PFSK-1 (cell line): Measurements from ENCODE around the gene STAT1.

ENCODE experiments used
- FOXP2 ChIP-seq: optimal IDR thresholded peaks from 2 replicates; pipeline ENCODE3; 2011; ENCODE audit warnings: borderline replicate concordance, control low read depth, inconsistent platforms; ENCODE audit not compliant: insufficient read depth; ENCODE audit errors: extremely low read length, extremely low read depth
- POLR2AphosphoS5 ChIP-seq: IDR thresholded peaks from 2 replicates; pipeline ENCODE4 v1.6.1; 2012; ENCODE audit warnings: low read depth, mild to moderate bottlenecking, control low read depth, low read length, moderate library complexity
- SIN3A ChIP-seq: IDR thresholded peaks from 2 replicates; pipeline ENCODE4 v1.6.1; 2012; ENCODE audit warnings: mild to moderate bottlenecking, low read length, moderate library complexity, borderline replicate concordance; ENCODE audit not compliant: insufficient read depth
- TAF1 ChIP-seq: IDR thresholded peaks from 2 replicates; pipeline ENCODE4 v1.6.1; 2012; ENCODE audit warnings: low read length, control low read depth, borderline replicate concordance; ENCODE audit not compliant: insufficient read depth
- TF ChIP-seq, protein P1 (sequence below), 2 experiments: IDR thresholded peaks; 2 replicates each; pipeline versions ENCODE4 v1.6.1 to v1.8.0; 2011 to 2012; ENCODE audit warnings: low read depth in 2 of 2, low read length in 2 of 2, control low read depth in 1 of 2, inconsistent platforms in 1 of 2, mild to moderate bottlenecking in 1 of 2, moderate library complexity in 1 of 2; ENCODE audit not compliant: insufficient read depth in 1 of 2

Gene STAT1

DNA sequence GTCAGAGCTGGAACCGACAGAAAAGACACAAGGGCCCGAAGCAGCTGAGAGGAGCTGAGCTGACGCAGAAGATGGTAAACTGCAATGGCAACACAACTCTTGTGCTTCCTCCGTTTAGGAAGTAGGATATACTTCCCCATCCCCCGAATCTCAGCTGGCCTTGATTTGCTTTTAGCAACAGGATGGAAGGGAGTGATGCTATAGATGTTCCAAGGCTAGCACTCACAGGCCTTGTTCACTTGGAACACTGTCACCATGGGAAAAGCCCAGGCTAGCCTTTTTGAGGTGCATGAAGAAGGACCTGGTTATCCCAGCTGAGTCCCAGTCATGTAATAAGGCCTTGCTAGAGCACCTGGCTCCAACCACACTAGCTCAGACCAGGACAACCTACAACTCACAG lies 26.0 kb downstream of the STAT1 start:
- no peak for TF ChIP-seq TAF1
- no peak for TF ChIP-seq POLR2AphosphoS5
- TF ChIP-seq, protein P1, sequence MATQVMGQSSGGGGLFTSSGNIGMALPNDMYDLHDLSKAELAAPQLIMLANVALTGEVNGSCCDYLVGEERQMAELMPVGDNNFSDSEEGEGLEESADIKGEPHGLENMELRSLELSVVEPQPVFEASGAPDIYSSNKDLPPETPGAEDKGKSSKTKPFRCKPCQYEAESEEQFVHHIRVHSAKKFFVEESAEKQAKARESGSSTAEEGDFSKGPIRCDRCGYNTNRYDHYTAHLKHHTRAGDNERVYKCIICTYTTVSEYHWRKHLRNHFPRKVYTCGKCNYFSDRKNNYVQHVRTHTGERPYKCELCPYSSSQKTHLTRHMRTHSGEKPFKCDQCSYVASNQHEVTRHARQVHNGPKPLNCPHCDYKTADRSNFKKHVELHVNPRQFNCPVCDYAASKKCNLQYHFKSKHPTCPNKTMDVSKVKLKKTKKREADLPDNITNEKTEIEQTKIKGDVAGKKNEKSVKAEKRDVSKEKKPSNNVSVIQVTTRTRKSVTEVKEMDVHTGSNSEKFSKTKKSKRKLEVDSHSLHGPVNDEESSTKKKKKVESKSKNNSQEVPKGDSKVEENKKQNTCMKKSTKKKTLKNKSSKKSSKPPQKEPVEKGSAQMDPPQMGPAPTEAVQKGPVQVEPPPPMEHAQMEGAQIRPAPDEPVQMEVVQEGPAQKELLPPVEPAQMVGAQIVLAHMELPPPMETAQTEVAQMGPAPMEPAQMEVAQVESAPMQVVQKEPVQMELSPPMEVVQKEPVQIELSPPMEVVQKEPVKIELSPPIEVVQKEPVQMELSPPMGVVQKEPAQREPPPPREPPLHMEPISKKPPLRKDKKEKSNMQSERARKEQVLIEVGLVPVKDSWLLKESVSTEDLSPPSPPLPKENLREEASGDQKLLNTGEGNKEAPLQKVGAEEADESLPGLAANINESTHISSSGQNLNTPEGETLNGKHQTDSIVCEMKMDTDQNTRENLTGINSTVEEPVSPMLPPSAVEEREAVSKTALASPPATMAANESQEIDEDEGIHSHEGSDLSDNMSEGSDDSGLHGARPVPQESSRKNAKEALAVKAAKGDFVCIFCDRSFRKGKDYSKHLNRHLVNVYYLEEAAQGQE (IDR thresholded peaks at IDR 0.05; ENCODE audit: insufficient read depth in 1 of 2, low read depth in 2 of 2, low read length in 2 of 2), result no peak

DNA sequence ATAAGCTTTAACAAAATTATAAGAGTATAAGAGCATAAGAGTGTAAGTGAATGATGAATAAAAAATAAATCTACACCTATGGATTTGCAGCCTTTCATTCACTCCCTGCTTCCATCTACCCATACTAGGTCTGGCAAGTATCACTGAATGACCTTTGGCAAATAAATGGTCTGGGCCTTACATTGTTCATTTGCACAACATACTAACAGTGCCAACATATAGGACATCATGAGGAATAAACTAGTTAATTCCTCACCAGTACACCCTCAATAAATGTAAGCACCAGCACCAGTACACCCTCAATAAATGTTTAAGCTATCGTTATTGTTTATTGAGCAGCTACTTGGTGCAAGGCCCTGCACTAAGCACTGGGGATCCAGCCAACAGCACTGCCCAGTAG lies 26.9 kb downstream of the STAT1 start:
- TF ChIP-seq, protein P1 (IDR thresholded peaks at IDR 0.05; ENCODE audit: insufficient read depth in 1 of 2, low read depth in 2 of 2, low read length in 2 of 2), result no peak
- no peak for TF ChIP-seq SIN3A
- no peak for TF ChIP-seq POLR2AphosphoS5
- no peak for TF ChIP-seq FOXP2
- TF ChIP-seq TAF1, result no peak

DNA sequence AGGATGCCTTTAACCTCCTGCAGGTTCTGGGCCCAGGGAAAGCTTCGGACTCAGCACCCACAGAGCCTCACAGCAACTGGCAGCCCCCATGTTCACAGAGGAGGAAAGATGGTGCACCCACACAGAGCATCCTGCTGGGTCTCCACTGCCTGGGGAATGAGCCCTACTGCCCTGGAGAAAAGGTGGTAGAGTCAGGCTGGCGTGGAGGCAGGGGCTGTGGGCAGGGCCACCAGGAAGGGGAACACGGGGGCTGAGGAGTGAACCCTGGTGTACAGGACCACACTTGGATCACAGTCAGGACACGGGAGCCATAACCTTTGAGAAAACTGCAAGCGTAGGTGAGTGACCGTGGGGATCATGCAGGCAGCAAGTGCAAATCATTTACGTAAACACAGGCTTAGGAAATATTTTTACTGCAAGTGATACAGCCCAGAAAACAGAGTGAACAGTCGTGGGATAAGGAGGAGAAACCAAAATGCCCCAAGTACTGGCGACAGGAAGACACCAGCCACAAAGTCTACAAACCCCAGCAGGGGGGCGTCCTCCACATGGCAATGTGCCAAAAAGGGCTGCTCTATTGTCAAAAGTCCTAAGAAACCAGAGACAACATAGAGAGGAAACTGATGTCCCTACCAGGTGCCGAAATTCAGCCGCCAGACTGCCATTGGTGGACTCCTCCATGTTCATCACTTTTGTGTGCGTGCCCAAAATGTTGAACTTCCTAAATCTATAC lies 27.6 kb downstream of the STAT1 start:
- TF ChIP-seq, protein P1 (IDR thresholded peaks at IDR 0.05; ENCODE audit: insufficient read depth in 1 of 2, low read depth in 2 of 2, low read length in 2 of 2), result no peak
- TF ChIP-seq POLR2AphosphoS5, result no peak
- TF ChIP-seq SIN3A, result no peak
- TF ChIP-seq TAF1, result no peak
- TF ChIP-seq FOXP2, result no peak

DNA sequence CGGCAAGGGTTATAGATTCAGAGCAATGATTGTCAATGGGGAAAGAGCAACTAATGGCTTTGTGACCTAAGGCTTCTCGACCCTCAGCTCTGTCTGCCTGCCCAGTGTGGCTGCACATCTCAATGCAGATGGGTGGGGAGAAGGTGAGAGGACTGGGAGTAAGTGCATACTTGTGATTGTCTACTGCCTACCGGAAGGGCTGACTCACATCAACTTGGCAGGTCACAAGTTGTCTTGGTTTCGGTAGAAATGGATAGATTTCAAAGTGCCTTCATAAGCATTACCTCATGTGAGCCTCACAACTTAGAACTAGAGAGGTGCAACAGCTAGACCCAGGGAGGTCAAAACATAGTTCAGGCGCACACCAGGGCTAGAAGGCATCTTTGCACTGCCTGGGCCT lies 29.4 kb downstream of the STAT1 start:
- TF ChIP-seq, protein P1 (IDR thresholded peaks at IDR 0.05; ENCODE audit: insufficient read depth in 1 of 2, low read depth in 2 of 2, low read length in 2 of 2), result no peak
- TF ChIP-seq POLR2AphosphoS5 (no peak), TAF1 (no peak), SIN3A (no peak), FOXP2 (no peak)

DNA sequence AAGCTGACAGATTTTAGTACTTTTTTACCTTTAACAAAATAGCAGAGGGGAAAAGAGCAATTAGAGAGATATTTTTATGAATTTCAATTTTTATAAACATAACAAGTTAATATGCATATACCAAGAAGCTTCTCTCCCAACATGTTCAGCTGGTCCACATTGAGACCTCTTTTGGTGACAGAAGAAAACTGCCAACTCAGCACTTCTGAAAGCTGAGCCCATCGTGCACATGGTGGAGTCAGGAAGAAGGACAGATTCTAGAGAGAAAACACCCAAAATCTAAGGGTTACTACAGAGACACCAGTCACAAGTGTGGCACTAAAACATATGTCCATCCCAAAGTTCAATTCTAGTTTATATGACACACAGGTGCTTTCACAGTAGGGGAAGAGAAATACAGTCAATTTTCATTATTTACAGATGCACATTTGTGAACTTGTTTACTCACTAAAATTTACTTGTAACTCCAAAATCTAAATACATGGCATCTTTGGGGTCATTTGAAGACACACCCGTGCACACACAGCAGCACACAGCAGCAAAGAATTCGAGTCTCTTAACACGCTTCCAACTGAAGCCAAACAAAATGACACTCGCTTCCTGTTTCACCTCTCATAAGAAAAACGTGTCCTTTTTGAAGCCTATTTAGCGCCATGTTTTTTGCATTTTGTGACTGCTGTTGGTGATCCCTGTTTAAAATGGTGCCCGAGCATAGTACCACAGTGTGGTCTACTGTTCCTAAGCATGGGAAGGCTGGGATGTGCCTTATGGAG lies 31.5 kb downstream of the STAT1 start:
- no peak for TF ChIP-seq POLR2AphosphoS5
- TF ChIP-seq TAF1, result no peak
- no peak for TF ChIP-seq SIN3A
- TF ChIP-seq, protein P1 (IDR thresholded peaks at IDR 0.05; ENCODE audit: insufficient read depth in 1 of 2, low read depth in 2 of 2, low read length in 2 of 2), result no peak
- TF ChIP-seq FOXP2, result no peak
